ENCODE data around the gene SLC25A22. TPM values are rescaled to one million over a fixed set of nuclear protein-coding genes. Genes with fewer than 3 reads are reported as not detected.

SLC25A22 gene
- total and polyA plus RNA-seq, 9 of the 15 experiments (the other 6 are each of a cell fraction or from before 2014, with no cell fraction given) = 0.41 to 55.4 (median 11.4) TPM

DNA sequence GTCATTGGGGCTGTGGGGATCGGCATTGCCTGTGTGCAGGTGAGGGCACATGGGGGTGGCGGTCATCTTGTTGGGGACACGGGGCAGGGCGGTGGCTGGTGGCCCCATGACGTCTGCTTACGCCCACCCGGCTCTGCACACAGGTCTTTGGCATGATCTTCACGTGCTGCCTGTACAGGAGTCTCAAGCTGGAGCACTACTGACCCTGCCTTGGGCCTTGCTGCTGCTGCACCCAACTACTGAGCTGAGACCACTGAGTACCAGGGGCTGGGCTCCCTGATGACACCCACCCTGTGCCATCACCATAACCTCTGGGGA lies 39.9 kb upstream of the SLC25A22 start:
- DNase-seq (ENCODE audit: extremely low read depth in 1 of 4, low spot score in 3 of 4) = no peak
- Histone ChIP-seq H3K9ac (ENCODE audit: insufficient read depth in 1 of 2, low read depth in 2 of 2, low read length in 2 of 2) (peak overlapping the region in 1 of 2 experiments; percentile 83; a peak in 2 of 4 replicates), H3K27me3 (ENCODE audit: control insufficient read depth in 2 of 2, insufficient read depth in 2 of 2, low read length in 2 of 2) (no peaks in the 10 kb centered on the region), H3K9me1 (ENCODE audit: control insufficient read depth, insufficient read depth, low read length) (peaks cover 4% of the 10 kb centered on the region), H3K4me1 (replicated peaks in 1 of 2; ENCODE audit: control insufficient read depth in 2 of 2, insufficient read depth in 2 of 2, low read length in 2 of 2) (peaks cover 26 to 81% of the 10 kb centered on the region in 2 experiments; a peak in 4 of 5 replicates), H3K36me3 (ENCODE audit: control insufficient read depth, insufficient read depth, low read length) (peaks cover 65% of the 10 kb centered on the region; the same call in 2 of the 3 replicates), H2AFZ (ENCODE audit: low read depth, low read length) (no peak overlapping the region), H3K4me3 (no peak overlapping the region), H3K9me3 (replicated peaks; ENCODE audit: control insufficient read depth, insufficient read depth, low read depth, low read length) (no peaks in the 10 kb centered on the region), H3K79me2 (ENCODE audit: control insufficient read depth, insufficient read depth, low read length) (peaks cover 78% of the 10 kb centered on the region), H3K4me2 (ENCODE audit: insufficient read depth, low read length) (no peak overlapping the region), H3K27ac (ENCODE audit: extremely low read depth, low read depth, low read length) (peak overlapping the region; percentile 41; the same call in 2 of the 3 replicates), H4K20me1 (replicated peaks; ENCODE audit: control insufficient read depth, insufficient read depth, low read length) (peaks cover 7% of the 10 kb centered on the region)
- ATAC-seq = no peak
- no peak for FAIRE-seq
- intact Hi-C loops (cut with micrococcal nuclease) = no loop called here
- ChIA-PET POLR2A (interaction anchor here (0.6 to 1.0 kb wide), 2 partner anchors 12 to 23 kb away, joined by 3 read pairs; no protein-coding TSS in a partner anchor), CTCF (ENCODE audit: low intra/inter-chr PET ratio) (no interaction called here)
- BruUV-seq (replicated peaks) = no TSS peak
- WGBS (ENCODE audit: insufficient coverage, low coverage, missing lambda C conversion rate) = 80% methylated on average over 7 of the region's 8 CpGs
- peak; percentile 65 for TF ChIP-seq RBFOX2 (IDR thresholded peaks at IDR 0.05; ENCODE audit: low read depth, low read length)
- TF ChIP-seq, protein P1, sequence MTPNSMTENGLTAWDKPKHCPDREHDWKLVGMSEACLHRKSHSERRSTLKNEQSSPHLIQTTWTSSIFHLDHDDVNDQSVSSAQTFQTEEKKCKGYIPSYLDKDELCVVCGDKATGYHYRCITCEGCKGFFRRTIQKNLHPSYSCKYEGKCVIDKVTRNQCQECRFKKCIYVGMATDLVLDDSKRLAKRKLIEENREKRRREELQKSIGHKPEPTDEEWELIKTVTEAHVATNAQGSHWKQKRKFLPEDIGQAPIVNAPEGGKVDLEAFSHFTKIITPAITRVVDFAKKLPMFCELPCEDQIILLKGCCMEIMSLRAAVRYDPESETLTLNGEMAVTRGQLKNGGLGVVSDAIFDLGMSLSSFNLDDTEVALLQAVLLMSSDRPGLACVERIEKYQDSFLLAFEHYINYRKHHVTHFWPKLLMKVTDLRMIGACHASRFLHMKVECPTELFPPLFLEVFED (CRISPR knock-in tag; conservative IDR thresholded peaks at IDR 0.05) = peak; percentile 86
- peak; percentile 62 for TF ChIP-seq POLR2G (IDR thresholded peaks at IDR 0.05; ENCODE audit: low read depth, low read length)
- no peak for TF ChIP-seq FOXJ2 (tag; IDR thresholded peaks at IDR 0.05)
- in situ Hi-C loops (cut with MboI) = no loop called here

All from K562 (cell line).